PC-9 (cell line): ENCODE measurements around the gene HOMER2.

Experiments used
- EZH2 ChIP-seq: fragments of 200-600 bp; sonication (generic); IDR thresholded peaks from 2 replicates; pipeline ENCODE4 v1.8.0; 2017; ENCODE audit warnings: antibody characterized with exemption, low read depth
- TF ChIP-seq, protein P1 (sequence below): fragments of 200-600 bp; sonication (generic); conservative IDR thresholded peaks from 2 replicates; pipeline ENCODE4 v1.6.1; 2017; ENCODE audit warnings: mixed run types, antibody characterized with exemption, mild to moderate bottlenecking, moderate library complexity

DNA sequence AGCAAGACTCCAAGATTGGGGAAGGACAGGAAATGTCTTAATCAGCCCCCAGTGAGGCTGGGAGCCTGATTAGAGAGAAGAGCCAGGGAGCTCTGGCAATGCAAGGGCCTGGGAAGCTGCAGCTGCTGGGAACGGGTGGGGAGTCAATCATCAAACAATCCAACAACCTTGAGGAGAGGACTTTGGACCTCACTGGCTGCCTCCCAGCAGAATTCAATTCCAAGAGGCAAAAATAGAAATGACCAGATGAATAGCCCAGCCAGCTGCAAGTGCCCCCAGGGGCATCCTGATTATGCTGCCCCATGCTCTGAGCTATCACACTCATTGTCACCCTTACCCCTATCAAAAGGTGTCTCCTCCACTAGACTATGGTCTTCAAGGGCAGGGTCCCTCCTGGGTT is 6.1 kb upstream of the HOMER2 start:
- TF ChIP-seq EZH2 = no peak
- TF ChIP-seq, protein P1, sequence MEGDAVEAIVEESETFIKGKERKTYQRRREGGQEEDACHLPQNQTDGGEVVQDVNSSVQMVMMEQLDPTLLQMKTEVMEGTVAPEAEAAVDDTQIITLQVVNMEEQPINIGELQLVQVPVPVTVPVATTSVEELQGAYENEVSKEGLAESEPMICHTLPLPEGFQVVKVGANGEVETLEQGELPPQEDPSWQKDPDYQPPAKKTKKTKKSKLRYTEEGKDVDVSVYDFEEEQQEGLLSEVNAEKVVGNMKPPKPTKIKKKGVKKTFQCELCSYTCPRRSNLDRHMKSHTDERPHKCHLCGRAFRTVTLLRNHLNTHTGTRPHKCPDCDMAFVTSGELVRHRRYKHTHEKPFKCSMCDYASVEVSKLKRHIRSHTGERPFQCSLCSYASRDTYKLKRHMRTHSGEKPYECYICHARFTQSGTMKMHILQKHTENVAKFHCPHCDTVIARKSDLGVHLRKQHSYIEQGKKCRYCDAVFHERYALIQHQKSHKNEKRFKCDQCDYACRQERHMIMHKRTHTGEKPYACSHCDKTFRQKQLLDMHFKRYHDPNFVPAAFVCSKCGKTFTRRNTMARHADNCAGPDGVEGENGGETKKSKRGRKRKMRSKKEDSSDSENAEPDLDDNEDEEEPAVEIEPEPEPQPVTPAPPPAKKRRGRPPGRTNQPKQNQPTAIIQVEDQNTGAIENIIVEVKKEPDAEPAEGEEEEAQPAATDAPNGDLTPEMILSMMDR = no peak
